Measurements from ENCODE around the gene NDUFA11. TPM values are rescaled to one million over a fixed set of nuclear protein-coding genes. Genes with fewer than 3 reads are reported as not detected.

Gene NDUFA11
- polyA plus RNA-seq, 3 donors, result 188 to 552 (median 396) TPM

- no peak overlapping the region for H3K27ac ChIP-seq (ENCODE audit: low read depth in 1 of 2, low read length in 2 of 2)
- H3K27ac Mint-ChIP-seq, result peak overlapping the region in 2 of 7 donors; percentile 58 to 70
These were observed 34.0 kb upstream of the NDUFA11 start for GRCh38 chr19:5937550-5937949.

GRCh38 chr19:5936292-5936592, 32.7 kb upstream of the NDUFA11 start:
- H3K36me3 Mint-ChIP-seq, result peaks cover 72 to 95% of the 10 kb centered on the region in 2 donors
- DNase-seq, result no peak
- peaks cover 52% of the 10 kb centered on the region for H4K20me1 ChIP-seq (ENCODE audit: insufficient read depth, low read length)
- peaks cover under 1% of the 10 kb centered on the region for H3K79me2 ChIP-seq (ENCODE audit: insufficient read depth, low read length)
- no peaks in the 10 kb centered on the region for H3K9me3 ChIP-seq (replicated peaks in 1 of 2; ENCODE audit: control insufficient read depth in 1 of 2, insufficient read depth in 1 of 2, low read length in 2 of 2)
- H3K27me3 Mint-ChIP-seq (ENCODE audit: low read depth in 3 of 3), result peaks cover 0 to 2% (median 0%) of the 10 kb centered on the region in 3 donors
- H3K9ac ChIP-seq (ENCODE audit: insufficient read depth, low read length, poor library complexity, severe bottlenecking), result no peak overlapping the region
- H3K36me3 ChIP-seq (replicated peaks in 1 of 2; ENCODE audit: control insufficient read depth in 1 of 2, insufficient read depth in 2 of 2, low read length in 2 of 2), result peaks cover 79 to 97% of the 10 kb centered on the region in 2 donors
- no peak overlapping the region for H3K27ac ChIP-seq (ENCODE audit: low read depth in 1 of 2, low read length in 2 of 2)
- no peaks in the 10 kb centered on the region for H3K4me1 ChIP-seq (ENCODE audit: control insufficient read depth in 1 of 2, insufficient read depth in 2 of 2, low read length in 2 of 2)
- intact Hi-C loops (cut with micrococcal nuclease), result no loop called here
- no peak for TF ChIP-seq CTCF (IDR thresholded peaks at IDR 0.05)
- no peak overlapping the region for H3K4me2 ChIP-seq (replicated peaks; ENCODE audit: extremely low read depth, low read length, poor library complexity, severe bottlenecking)
- H3K27ac Mint-ChIP-seq, result peak overlapping the region in 1 of 7 donors; percentile 56
- H3K4me3 ChIP-seq (replicated peaks in 1 of 3; ENCODE audit: low read depth in 2 of 3, low read length in 3 of 3), result no peak overlapping the region
- no peak overlapping the region for H2AFZ ChIP-seq (ENCODE audit: insufficient read depth, low read depth, low read length, poor library complexity, severe bottlenecking)
- WGBS (ENCODE audit: insufficient coverage), result 98% methylated on average over 9 of the region's 9 CpGs
- H3K4me1 Mint-ChIP-seq, result no peaks in the 10 kb centered on the region
- no peaks in the 10 kb centered on the region for H3K27me3 ChIP-seq (ENCODE audit: control insufficient read depth in 2 of 2, insufficient read depth in 2 of 2, low read length in 2 of 2)
- no peaks in the 10 kb centered on the region for H3K9me3 Mint-ChIP-seq
- no peak overlapping the region for H3K4me3 Mint-ChIP-seq

More at GRCh38 chr19:5937550-5937949, 34.0 kb upstream of the NDUFA11 start:
- H3K4me2 ChIP-seq (replicated peaks; ENCODE audit: extremely low read depth, low read length, poor library complexity, severe bottlenecking), result no peak overlapping the region
- WGBS (ENCODE audit: insufficient coverage), result 87% methylated on average over 9 of the region's 10 CpGs
- peaks cover 0 to 2% (median 0%) of the 10 kb centered on the region in 3 donors for H3K27me3 Mint-ChIP-seq (ENCODE audit: low read depth in 3 of 3)
- no peaks in the 10 kb centered on the region for H3K9me3 ChIP-seq (replicated peaks in 1 of 2; ENCODE audit: control insufficient read depth in 1 of 2, insufficient read depth in 1 of 2, low read length in 2 of 2)
- intact Hi-C loops (cut with micrococcal nuclease), result no loop called here
- H3K4me3 Mint-ChIP-seq, result no peak overlapping the region
- H4K20me1 ChIP-seq (ENCODE audit: insufficient read depth, low read length), result peaks cover 62% of the 10 kb centered on the region
- H3K4me1 ChIP-seq (ENCODE audit: control insufficient read depth in 1 of 2, insufficient read depth in 2 of 2, low read length in 2 of 2), result no peaks in the 10 kb centered on the region
- H2AFZ ChIP-seq (ENCODE audit: insufficient read depth, low read depth, low read length, poor library complexity, severe bottlenecking), result no peak overlapping the region
- peaks cover 72 to 95% of the 10 kb centered on the region in 2 donors for H3K36me3 ChIP-seq (replicated peaks in 1 of 2; ENCODE audit: control insufficient read depth in 1 of 2, insufficient read depth in 2 of 2, low read length in 2 of 2)
- H3K27me3 ChIP-seq (ENCODE audit: control insufficient read depth in 2 of 2, insufficient read depth in 2 of 2, low read length in 2 of 2), result no peaks in the 10 kb centered on the region
- TF ChIP-seq CTCF (IDR thresholded peaks at IDR 0.05), result no peak
- H3K79me2 ChIP-seq (ENCODE audit: insufficient read depth, low read length), result peaks cover 12% of the 10 kb centered on the region
- H3K4me1 Mint-ChIP-seq, result no peaks in the 10 kb centered on the region
- no peak overlapping the region for H3K9ac ChIP-seq (ENCODE audit: insufficient read depth, low read length, poor library complexity, severe bottlenecking)
- no peak overlapping the region for H3K4me3 ChIP-seq (replicated peaks in 1 of 3; ENCODE audit: low read depth in 2 of 3, low read length in 3 of 3)
- no peaks in the 10 kb centered on the region for H3K9me3 Mint-ChIP-seq
- peaks cover 69 to 93% of the 10 kb centered on the region in 2 donors for H3K36me3 Mint-ChIP-seq
- DNase-seq, result no peak
